Vagina (tissue), 2 donors: ENCODE results near the gene EEF1A2. TPM values are rescaled to one million over a fixed set of nuclear protein-coding genes. Genes with fewer than 3 reads are reported as not detected.

ENCODE experiments used
- DNase-seq, 2 donors: peaks; one replicate each; pipeline ENCODE4 v3.0.0-alpha.2; 2017; ENCODE audit errors: extremely low spot score in 2 of 2
- H3K27ac ChIP-seq: fragments of 200-600 bp; sonication (generic); one replicate; pipeline ENCODE4 v1.5.1; 2019
- H3K27me3 ChIP-seq: fragments of 200-600 bp; sonication (generic); one replicate; pipeline ENCODE4 v1.5.1; 2019
- H3K36me3 ChIP-seq, 2 donors: fragments of 200-600 bp; sonication (generic); one replicate each; pipeline ENCODE4 v1.5.1; 2017 to 2019
- H3K4me1 ChIP-seq: fragments of 200-600 bp; sonication (generic); one replicate; pipeline ENCODE4 v1.5.1; 2019
- H3K4me3 ChIP-seq, 2 donors: fragments of 200-600 bp; sonication (generic); 1 replicate in 1 of 2; 2 replicates in 1 of 2; pipeline ENCODE4 v1.5.1; 2016 to 2019
- H3K9me3 ChIP-seq: fragments of 200-600 bp; sonication (generic); one replicate; pipeline ENCODE4 v1.5.1; 2019
- CTCF ChIP-seq, 3 experiments: fragments of 450-650 bp in 2 of 3; fragments of 200-600 bp in 1 of 3; sonication (generic) in 1 of 3; IDR thresholded peaks; one replicate each; pipeline ENCODE4 v1.5.1; 2017 to 2019; ENCODE audit warnings: antibody characterized with exemption in 3 of 3, mild to moderate bottlenecking in 2 of 3, moderate library complexity in 2 of 3
- POLR2A ChIP-seq, 2 donors: fragments of 450-650 bp; IDR thresholded peaks; one replicate each; pipeline ENCODE4 v1.6.1; 2017; ENCODE audit warnings: antibody characterized with exemption in 2 of 2, mild to moderate bottlenecking in 2 of 2, moderate library complexity in 2 of 2
- POLR2AphosphoS5 ChIP-seq, 2 donors: sonication (generic); formaldehyde crosslinking; IDR thresholded peaks; one replicate each; pipeline ENCODE4 v1.9.0; 2017; ENCODE audit warnings: antibody characterized with exemption in 2 of 2, mild to moderate bottlenecking in 2 of 2, low read depth in 1 of 2; ENCODE audit not compliant: insufficient read depth in 1 of 2
- intact Hi-C: fragments of 100-400 bp; cut with DNase I; formaldehyde crosslinking; loops from one replicate; pipeline ENCODE4 v1.15.1; 2023
- total RNA-seq: library from RNA; depleted of rRNA; stranded (reverse); fragments of >200 nt; gene quantifications from one replicate; pipeline ENCODE4 v1.2.3, GENCODE V29; 2016

The EEF1A2 gene
- total RNA-seq, 1 donor from 2014 or later, result 9.8 TPM

GRCh38 chr20:63456429-63457284, 42.2 kb downstream of the EEF1A2 start:
- TF ChIP-seq POLR2A (IDR thresholded peaks at IDR 0.05), result no peak
- no peak for TF ChIP-seq CTCF (IDR thresholded peaks at IDR 0.05)
- TF ChIP-seq POLR2AphosphoS5 (IDR thresholded peaks at IDR 0.05; ENCODE audit: insufficient read depth in 1 of 2, low read depth in 1 of 2), result no peak
- intact Hi-C loops, result no loop called here
- Histone ChIP-seq H3K27me3 (peaks cover 5% of the 10 kb centered on the region), H3K4me1 (peaks cover 9% of the 10 kb centered on the region), H3K9me3 (no peaks in the 10 kb centered on the region), H3K36me3 (no peaks in the 10 kb centered on the region), H3K27ac (no peak overlapping the region), H3K4me3 (no peak overlapping the region)
- DNase-seq, result no peak

GRCh38 chr20:63455568-63455859, 43.4 kb downstream of the EEF1A2 start:
- intact Hi-C loops, result no loop called here
- Histone ChIP-seq H3K4me3 (no peak overlapping the region), H3K27ac (no peak overlapping the region), H3K27me3 (peaks cover 5% of the 10 kb centered on the region), H3K9me3 (no peaks in the 10 kb centered on the region), H3K36me3 (no peaks in the 10 kb centered on the region), H3K4me1 (peaks cover 9% of the 10 kb centered on the region)
- TF ChIP-seq POLR2A (IDR thresholded peaks at IDR 0.05), result no peak
- no peak for DNase-seq

GRCh38 chr20:63454731-63455567, 43.9 kb downstream of the EEF1A2 start:
- intact Hi-C loops, result no loop called here
- H3K36me3 ChIP-seq, result no peaks in the 10 kb centered on the region
- peaks cover 9% of the 10 kb centered on the region for H3K4me1 ChIP-seq
- TF ChIP-seq CTCF (IDR thresholded peaks at IDR 0.05) (no peak), POLR2A (IDR thresholded peaks at IDR 0.05) (no peak), POLR2AphosphoS5 (IDR thresholded peaks at IDR 0.05; ENCODE audit: insufficient read depth in 1 of 2, low read depth in 1 of 2) (no peak)
- no peaks in the 10 kb centered on the region for H3K9me3 ChIP-seq
- H3K27ac ChIP-seq, result no peak overlapping the region
- DNase-seq, result no peak
- peaks cover 5% of the 10 kb centered on the region for H3K27me3 ChIP-seq
- peak overlapping the region in 1 of 2 donors; percentile 10 for H3K4me3 ChIP-seq

- H3K36me3 ChIP-seq, result no peaks in the 10 kb centered on the region
- TF ChIP-seq POLR2A (IDR thresholded peaks at IDR 0.05) (no peak), POLR2AphosphoS5 (IDR thresholded peaks at IDR 0.05; ENCODE audit: insufficient read depth in 1 of 2, low read depth in 1 of 2) (no peak), CTCF (IDR thresholded peaks at IDR 0.05) (no peak)
- peaks cover 5% of the 10 kb centered on the region for H3K27me3 ChIP-seq
- intact Hi-C loops, result no loop called here
- H3K27ac ChIP-seq, result no peak overlapping the region
- no peak for DNase-seq
- H3K4me3 ChIP-seq, result no peak overlapping the region
- H3K9me3 ChIP-seq, result no peaks in the 10 kb centered on the region
- peaks cover 9% of the 10 kb centered on the region for H3K4me1 ChIP-seq
These were observed 45.9 kb downstream of the EEF1A2 start for GRCh38 chr20:63452821-63453523.

- intact Hi-C loops, result no loop called here
- H3K27ac ChIP-seq, result no peak overlapping the region
- H3K9me3 ChIP-seq, result no peaks in the 10 kb centered on the region
- no peak overlapping the region for H3K4me3 ChIP-seq
- peaks cover 9% of the 10 kb centered on the region for H3K4me1 ChIP-seq
- DNase-seq, result no peak
- TF ChIP-seq POLR2AphosphoS5 (IDR thresholded peaks at IDR 0.05; ENCODE audit: insufficient read depth in 1 of 2, low read depth in 1 of 2), result no peak
- TF ChIP-seq CTCF (IDR thresholded peaks at IDR 0.05), result no peak
- TF ChIP-seq POLR2A (IDR thresholded peaks at IDR 0.05), result no peak
- peaks cover 5% of the 10 kb centered on the region for H3K27me3 ChIP-seq
- H3K36me3 ChIP-seq, result no peaks in the 10 kb centered on the region
These were observed 46.5 kb downstream of the EEF1A2 start for GRCh38 chr20:63452341-63452740.
